H9 (cell line): ENCODE data around the gene GALT. TPM values are rescaled to one million over a fixed set of nuclear protein-coding genes. Genes with fewer than 3 reads are reported as not detected.

Experiments
- DNase-seq: peaks from one replicate; pipeline ENCODE4 v3.0.0-alpha.2; 2017
- H2AFZ ChIP-seq: one replicate; pipeline ENCODE4 v1.6.1; 2013; ENCODE audit warnings: mild to moderate bottlenecking, low read length, control low read depth, moderate library complexity
- H2AK5ac ChIP-seq: 2 replicates; pipeline ENCODE4 v1.6.1; 2013; ENCODE audit warnings: low read length, control low read depth, mixed read lengths; ENCODE audit not compliant: insufficient read length
- H2BK120ac ChIP-seq: one replicate; pipeline ENCODE4 v1.6.1; 2013; ENCODE audit warnings: low read depth, mild to moderate bottlenecking, low read length, control low read depth, inconsistent platforms; ENCODE audit not compliant: poor library complexity, severe bottlenecking
- H2BK12ac ChIP-seq: 2 replicates; pipeline ENCODE4 v1.6.1; 2013; ENCODE audit warnings: low read length, control low read depth, mixed read lengths, low read depth; ENCODE audit not compliant: insufficient read length
- H2BK15ac ChIP-seq: 2 replicates; pipeline ENCODE4 v1.6.1; 2013; ENCODE audit warnings: low read depth, low read length, control low read depth
- H2BK20ac ChIP-seq: one replicate; pipeline ENCODE4 v1.6.1; 2013; ENCODE audit warnings: low read depth, mild to moderate bottlenecking, low read length, control low read depth, inconsistent platforms; ENCODE audit not compliant: poor library complexity, severe bottlenecking
- H2BK5ac ChIP-seq: 2 replicates; pipeline ENCODE4 v1.6.1; 2013; ENCODE audit warnings: low read length, control low read depth, mixed read lengths; ENCODE audit not compliant: insufficient read length
- H3K14ac ChIP-seq: 2 replicates; pipeline ENCODE4 v1.6.1; 2013; ENCODE audit warnings: low read length, control low read depth; ENCODE audit not compliant: insufficient read depth
- H3K18ac ChIP-seq: 2 replicates; pipeline ENCODE4 v1.6.1; 2013; ENCODE audit warnings: low read depth, mild to moderate bottlenecking, mixed read lengths, low read length, control low read depth; ENCODE audit not compliant: insufficient read length
- H3K23ac ChIP-seq: 2 replicates; pipeline ENCODE4 v1.6.1; 2013; ENCODE audit warnings: low read length, control low read depth, mixed read lengths, low read depth; ENCODE audit not compliant: insufficient read length
- H3K23me2 ChIP-seq: 2 replicates; pipeline ENCODE4 v1.6.1; 2013; ENCODE audit warnings: low read depth, mild to moderate bottlenecking, mixed read lengths, low read length, control low read depth; ENCODE audit not compliant: insufficient read length, poor library complexity, severe bottlenecking
- H3K27ac ChIP-seq: 2 replicates; pipeline ENCODE4 v1.5.1; 2013; ENCODE audit warnings: low read length, control low read depth, mixed read lengths, low read depth; ENCODE audit not compliant: insufficient read length
- H3K27me3 ChIP-seq: 2 replicates; pipeline ENCODE4 v1.6.1; 2013; ENCODE audit warnings: low read length, control low read depth, inconsistent platforms; ENCODE audit not compliant: insufficient read depth
- H3K4ac ChIP-seq: 2 replicates; pipeline ENCODE4 v1.6.1; 2013; ENCODE audit warnings: low read depth, mild to moderate bottlenecking, control low read depth, inconsistent platforms, low read length, moderate library complexity
- H3K4me1 ChIP-seq: 2 replicates; pipeline ENCODE4 v1.6.1; 2013; ENCODE audit warnings: low read length, control low read depth, inconsistent platforms; ENCODE audit not compliant: insufficient read depth
- H3K4me2 ChIP-seq: 2 replicates; pipeline ENCODE4 v1.6.1; 2013; ENCODE audit warnings: low read length, control low read depth, mixed read lengths; ENCODE audit not compliant: insufficient read length, insufficient read depth
- H3K56ac ChIP-seq: 2 replicates; pipeline ENCODE4 v1.6.1; 2013; ENCODE audit warnings: low read depth, mild to moderate bottlenecking, mixed read lengths, low read length, control low read depth; ENCODE audit not compliant: insufficient read length
- H3K79me1 ChIP-seq: 2 replicates; pipeline ENCODE4 v1.6.1; 2013; ENCODE audit warnings: low read depth, mild to moderate bottlenecking, moderate library complexity, low read length, control low read depth, inconsistent platforms; ENCODE audit not compliant: insufficient read depth, poor library complexity, severe bottlenecking
- H3K79me2 ChIP-seq: 2 replicates; pipeline ENCODE4 v1.6.1; 2013; ENCODE audit warnings: low read length, control low read depth, inconsistent platforms; ENCODE audit not compliant: insufficient read depth
- H3K9ac ChIP-seq: 2 replicates; pipeline ENCODE4 v1.6.1; 2013; ENCODE audit warnings: low read length, control low read depth, mixed read lengths; ENCODE audit not compliant: insufficient read length; ENCODE audit errors: extremely low read depth
- H3K9me3 ChIP-seq: one replicate; pipeline ENCODE4 v1.6.1; 2013; ENCODE audit warnings: low read depth, low read length, inconsistent platforms; ENCODE audit not compliant: control insufficient read depth
- H3T11ph ChIP-seq: one replicate; pipeline ENCODE4 v1.6.1; 2013; ENCODE audit warnings: mild to moderate bottlenecking, low read length, control low read depth, inconsistent platforms
- H4K20me1 ChIP-seq: one replicate; pipeline ENCODE4 v1.6.1; 2013; ENCODE audit not compliant: control insufficient read depth, insufficient read length, insufficient read depth
- H4K5ac ChIP-seq: 2 replicates; pipeline ENCODE4 v1.6.1; 2013; ENCODE audit warnings: low read depth, mild to moderate bottlenecking, mixed read lengths, low read length, control low read depth; ENCODE audit not compliant: insufficient read length
- H4K8ac ChIP-seq: replicated peaks from 2 replicates; pipeline ENCODE4 v1.6.1; 2013; ENCODE audit warnings: low read length, control low read depth, mixed read lengths, low read depth; ENCODE audit not compliant: insufficient read length
- H4K91ac ChIP-seq: 2 replicates; pipeline ENCODE4 v1.6.1; 2013; ENCODE audit warnings: low read depth, mild to moderate bottlenecking, moderate library complexity, mixed read lengths, low read length, control low read depth; ENCODE audit not compliant: insufficient read length
- H3K27ac Mint-ChIP-seq, 3 experiments: 2 replicates in 2 of 3; 3 replicates in 1 of 3; pipeline ENCODE4 v1.8.0; 2020 to 2021; ENCODE audit warnings: mixed read lengths in 3 of 3, mild to moderate bottlenecking in 1 of 3, moderate library complexity in 1 of 3
- H3K27me3 Mint-ChIP-seq: 2 replicates; pipeline ENCODE4 v1.8.0; 2021; ENCODE audit warnings: low read depth, mild to moderate bottlenecking, moderate library complexity, mixed read lengths
- H3K36me3 Mint-ChIP-seq, 3 experiments: 2 replicates in 2 of 3; 3 replicates in 1 of 3; pipeline ENCODE4 v1.8.0; 2020 to 2021; ENCODE audit warnings: low read depth in 3 of 3, mixed read lengths in 3 of 3; ENCODE audit not compliant: insufficient read depth in 1 of 3
- H3K4me1 Mint-ChIP-seq, 2 experiments: 2 replicates each; pipeline ENCODE4 v1.8.0; 2020; ENCODE audit warnings: mixed read lengths in 2 of 2
- H3K4me3 Mint-ChIP-seq, 2 experiments: 2 replicates in 1 of 2; 3 replicates in 1 of 2; pipeline ENCODE4 v1.8.0; 2020 to 2021; ENCODE audit warnings: mild to moderate bottlenecking in 2 of 2, mixed read lengths in 2 of 2, moderate library complexity in 1 of 2
- H3K9me3 Mint-ChIP-seq, 2 experiments: 2 replicates in 1 of 2; 3 replicates in 1 of 2; pipeline ENCODE4 v1.8.0; 2020; ENCODE audit warnings: mild to moderate bottlenecking in 2 of 2, mixed read lengths in 2 of 2, moderate library complexity in 1 of 2
- WGBS: extraction: QIAGEN DNeasy Blood & Tissue Kit; methylation state at CpG from one replicate; pipeline ENCODE4 v1.1.7; 2013; ENCODE audit warnings: missing lambda C conversion rate, low lambda C conversion rate, mixed read lengths; ENCODE audit not compliant: insufficient read length; ENCODE audit errors: extremely low coverage; 5-methylcytosine and 5-hydroxymethylcytosine counted together
- total RNA-seq: library from RNA; stranded (reverse); gene quantifications from 2 replicates; pipeline ENCODE4 v1.2.1, GENCODE V29; 2021
- TF ChIP-seq, protein P1 (sequence below): fragments of 200-600 bp; sonication (generic); conservative IDR thresholded peaks from 3 replicates; pipeline ENCODE4 v1.8.0; 2021; ENCODE audit warnings: antibody characterized with exemption, mild to moderate bottlenecking

The GALT gene
- total RNA-seq, 1 experiment from 2014 or later: 41.5 TPM

DNA sequence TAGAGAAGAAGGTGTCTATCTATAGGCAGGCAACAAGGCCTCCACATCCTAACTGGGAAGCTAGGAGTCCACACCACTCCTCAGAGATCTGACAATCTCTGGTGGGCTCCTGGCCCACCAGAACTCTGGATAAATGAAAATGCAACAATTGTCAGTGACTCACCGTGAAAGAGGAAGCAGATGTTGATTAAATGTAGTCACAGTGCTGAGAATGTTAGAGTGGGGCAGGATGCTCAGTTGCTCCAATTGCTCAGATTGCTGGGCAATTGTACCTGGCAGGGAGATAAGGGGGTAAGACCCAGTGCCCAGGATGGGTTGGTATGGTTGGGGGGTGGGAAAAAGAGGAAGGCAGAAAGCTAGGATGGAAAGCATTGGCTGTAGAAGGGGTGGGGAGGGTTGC lies 40.3 kb downstream of the GALT start:
- H3K79me1 ChIP-seq: no peaks in the 10 kb centered on the region
- H3K14ac ChIP-seq: no peak overlapping the region
- H4K5ac ChIP-seq: no peak overlapping the region
- H4K91ac ChIP-seq: no peak overlapping the region
- H3K79me2 ChIP-seq: no peaks in the 10 kb centered on the region
- WGBS: no CpG with 5 or more reads among the region's 1 CpG
- Mint-ChIP-seq H3K9me3 (no peaks in the 10 kb centered on the region), H3K4me3 (no peak overlapping the region), H3K27me3 (no peaks in the 10 kb centered on the region; the same call in none of the 2 replicates), H3K4me1 (peaks cover 13 to 17% of the 10 kb centered on the region in 2 experiments), H3K36me3 (no peaks in the 10 kb centered on the region), H3K27ac (no peak overlapping the region)
- no peaks in the 10 kb centered on the region for H3K23me2 ChIP-seq
- no peaks in the 10 kb centered on the region for H3K9me3 ChIP-seq
- H3K18ac ChIP-seq: no peak overlapping the region
- no peak overlapping the region for H2AK5ac ChIP-seq
- H2BK15ac ChIP-seq: no peak overlapping the region
- H4K8ac ChIP-seq: no peak overlapping the region
- H2BK120ac ChIP-seq: no peak overlapping the region
- peaks cover 8% of the 10 kb centered on the region; the same call in 1 of the 2 replicates for H3K4me1 ChIP-seq
- no peak for DNase-seq
- no peak overlapping the region for H3K56ac ChIP-seq
- H2AFZ ChIP-seq: no peak overlapping the region
- H3K4ac ChIP-seq: no peak overlapping the region
- no peak overlapping the region for H3K9ac ChIP-seq
- no peak overlapping the region for H3T11ph ChIP-seq
- no peak overlapping the region for H3K23ac ChIP-seq
- TF ChIP-seq, protein P1, sequence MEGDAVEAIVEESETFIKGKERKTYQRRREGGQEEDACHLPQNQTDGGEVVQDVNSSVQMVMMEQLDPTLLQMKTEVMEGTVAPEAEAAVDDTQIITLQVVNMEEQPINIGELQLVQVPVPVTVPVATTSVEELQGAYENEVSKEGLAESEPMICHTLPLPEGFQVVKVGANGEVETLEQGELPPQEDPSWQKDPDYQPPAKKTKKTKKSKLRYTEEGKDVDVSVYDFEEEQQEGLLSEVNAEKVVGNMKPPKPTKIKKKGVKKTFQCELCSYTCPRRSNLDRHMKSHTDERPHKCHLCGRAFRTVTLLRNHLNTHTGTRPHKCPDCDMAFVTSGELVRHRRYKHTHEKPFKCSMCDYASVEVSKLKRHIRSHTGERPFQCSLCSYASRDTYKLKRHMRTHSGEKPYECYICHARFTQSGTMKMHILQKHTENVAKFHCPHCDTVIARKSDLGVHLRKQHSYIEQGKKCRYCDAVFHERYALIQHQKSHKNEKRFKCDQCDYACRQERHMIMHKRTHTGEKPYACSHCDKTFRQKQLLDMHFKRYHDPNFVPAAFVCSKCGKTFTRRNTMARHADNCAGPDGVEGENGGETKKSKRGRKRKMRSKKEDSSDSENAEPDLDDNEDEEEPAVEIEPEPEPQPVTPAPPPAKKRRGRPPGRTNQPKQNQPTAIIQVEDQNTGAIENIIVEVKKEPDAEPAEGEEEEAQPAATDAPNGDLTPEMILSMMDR: no peak
- no peak overlapping the region for H3K4me2 ChIP-seq
- H3K27me3 ChIP-seq: no peaks in the 10 kb centered on the region
- no peak overlapping the region for H2BK20ac ChIP-seq
- no peaks in the 10 kb centered on the region for H4K20me1 ChIP-seq
- H3K27ac ChIP-seq: no peak overlapping the region
- no peak overlapping the region for H2BK5ac ChIP-seq
- H2BK12ac ChIP-seq: no peak overlapping the region
